Stimulated activated CD4-positive, alpha-beta T cell treated with anti-CD3 and anti-CD28 coated beads, TNF-alpha, amount 100 ng/mL, for 48 hours (primary cell): ENCODE results near the gene SRRT.
"Not testable (repeated sequence)": the region's sequence is repeated elsewhere in the genome, so short reads cannot be mapped to it uniquely, and the experiment has no call there.

ENCODE experiments used
- DNase-seq, 3 donors: peaks; one replicate each; pipeline ENCODE4 v3.0.0-alpha.2; 2020; ENCODE audit warnings: low read depth in 3 of 3

Gene SRRT

GRCh38 chr7:100854146-100854895 lies 20.6 kb upstream of the SRRT start:
- no peak for DNase-seq

- not testable (repeated sequence) for DNase-seq
Observed at GRCh38 chr7:100854899-100855298, 20.0 kb upstream of the SRRT start.

- no peak for DNase-seq
Observed at GRCh38 chr7:100855515-100855914, 19.4 kb upstream of the SRRT start.

- DNase-seq = no peak
Observed at GRCh38 chr7:100856871-100857282, 18.0 kb upstream of the SRRT start.

- DNase-seq = no peak
Observed at GRCh38 chr7:100859856-100860255, 15.0 kb upstream of the SRRT start.

GRCh38 chr7:100860702-100861615 lies 13.9 kb upstream of the SRRT start:
- DNase-seq = no peak

GRCh38 chr7:100861616-100861985 lies 13.3 kb upstream of the SRRT start:
- no peak for DNase-seq

GRCh38 chr7:100863406-100863950 lies 11.4 kb upstream of the SRRT start:
- no peak for DNase-seq

GRCh38 chr7:100864263-100864845 lies 10.5 kb upstream of the SRRT start:
- no peak for DNase-seq

GRCh38 chr7:100865372-100865911 lies 9.5 kb upstream of the SRRT start:
- no peak for DNase-seq

GRCh38 chr7:100865938-100866728 lies 8.8 kb upstream of the SRRT start:
- no peak for DNase-seq

- no peak for DNase-seq
Observed at GRCh38 chr7:100866729-100867039, 8.2 kb upstream of the SRRT start.

- DNase-seq = peak; percentile 48 to 64 (median 54)
Observed at GRCh38 chr7:100867040-100867775, 7.7 kb upstream of the SRRT start, which contains the start of gene TRIP6. TSS of gene TRIP6 (plus strand) at chr7:100867387. CDS start at chr7:100867498, 111 bp downstream.

- no peak for DNase-seq
Observed at GRCh38 chr7:100867776-100868485, 7.0 kb upstream of the SRRT start.

- DNase-seq = no peak
Observed at GRCh38 chr7:100873599-100874299, 1.2 kb upstream of the SRRT start.

- DNase-seq = no peak
Observed at GRCh38 chr7:100874300-100874576, 665 bp upstream of the SRRT start.

- no peak for DNase-seq
Observed at GRCh38 chr7:100875356-100875751, 451 bp downstream of the SRRT start.

- no peak for DNase-seq
Observed at GRCh38 chr7:100878013-100878412, 3.1 kb downstream of the SRRT start.

GRCh38 chr7:100878685-100879084 lies 3.8 kb downstream of the SRRT start:
- DNase-seq = no peak
